ENCODE measurements around the gene APOH.
"Not testable (repeated sequence)": the region's sequence is repeated elsewhere in the genome, so short reads cannot be mapped to it uniquely, and the experiment has no call there.

Gene APOH

DNA sequence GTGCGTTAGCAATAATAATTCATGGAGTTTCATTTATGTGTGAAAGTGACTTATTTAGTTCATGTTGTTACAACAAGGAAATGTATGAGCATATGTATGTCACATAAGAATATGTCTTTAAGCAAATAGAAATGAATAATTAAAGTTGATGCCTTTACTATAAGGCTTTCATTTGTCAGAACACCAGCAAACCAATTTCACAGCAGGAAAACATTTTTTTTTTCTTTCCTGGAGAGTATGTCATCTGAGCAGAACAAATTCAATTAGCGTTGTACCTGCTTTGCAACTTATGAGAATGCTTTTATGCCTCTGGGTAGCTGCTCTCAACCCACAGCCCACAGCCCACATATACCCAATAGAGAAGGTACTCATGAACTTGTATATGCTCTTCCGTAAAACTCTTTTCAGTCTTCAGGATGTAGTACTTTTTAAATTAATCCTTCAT is 26.3 kb upstream of the APOH start:
- TF ChIP-seq, protein P1, sequence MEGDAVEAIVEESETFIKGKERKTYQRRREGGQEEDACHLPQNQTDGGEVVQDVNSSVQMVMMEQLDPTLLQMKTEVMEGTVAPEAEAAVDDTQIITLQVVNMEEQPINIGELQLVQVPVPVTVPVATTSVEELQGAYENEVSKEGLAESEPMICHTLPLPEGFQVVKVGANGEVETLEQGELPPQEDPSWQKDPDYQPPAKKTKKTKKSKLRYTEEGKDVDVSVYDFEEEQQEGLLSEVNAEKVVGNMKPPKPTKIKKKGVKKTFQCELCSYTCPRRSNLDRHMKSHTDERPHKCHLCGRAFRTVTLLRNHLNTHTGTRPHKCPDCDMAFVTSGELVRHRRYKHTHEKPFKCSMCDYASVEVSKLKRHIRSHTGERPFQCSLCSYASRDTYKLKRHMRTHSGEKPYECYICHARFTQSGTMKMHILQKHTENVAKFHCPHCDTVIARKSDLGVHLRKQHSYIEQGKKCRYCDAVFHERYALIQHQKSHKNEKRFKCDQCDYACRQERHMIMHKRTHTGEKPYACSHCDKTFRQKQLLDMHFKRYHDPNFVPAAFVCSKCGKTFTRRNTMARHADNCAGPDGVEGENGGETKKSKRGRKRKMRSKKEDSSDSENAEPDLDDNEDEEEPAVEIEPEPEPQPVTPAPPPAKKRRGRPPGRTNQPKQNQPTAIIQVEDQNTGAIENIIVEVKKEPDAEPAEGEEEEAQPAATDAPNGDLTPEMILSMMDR (conservative IDR thresholded peaks at IDR 0.05; ENCODE audit: low read depth, low read length): no peak
- no peak overlapping the region for H3K4me3 ChIP-seq (ENCODE audit: low read length)
- no peak for DNase-seq (ENCODE audit: low read depth)

- H3K4me3 ChIP-seq (ENCODE audit: low read length): no peak overlapping the region
- DNase-seq (ENCODE audit: low read depth): peak; percentile 28
- TF ChIP-seq, protein P1 (conservative IDR thresholded peaks at IDR 0.05; ENCODE audit: low read depth, low read length): peak; percentile 77
Measured at GRCh38 chr17:66255112-66255511, 25.9 kb upstream of the APOH start.

GRCh38 chr17:66253458-66253857 is 24.2 kb upstream of the APOH start:
- not testable (repeated sequence) for H3K4me3 ChIP-seq (ENCODE audit: low read length); DNase-seq (ENCODE audit: low read depth)

- TF ChIP-seq, protein P1 (conservative IDR thresholded peaks at IDR 0.05; ENCODE audit: low read depth, low read length): no peak
- no peak for DNase-seq (ENCODE audit: low read depth)
- no peak overlapping the region for H3K4me3 ChIP-seq (ENCODE audit: low read length)
Measured at GRCh38 chr17:66250686-66251085, 21.5 kb upstream of the APOH start.

DNA sequence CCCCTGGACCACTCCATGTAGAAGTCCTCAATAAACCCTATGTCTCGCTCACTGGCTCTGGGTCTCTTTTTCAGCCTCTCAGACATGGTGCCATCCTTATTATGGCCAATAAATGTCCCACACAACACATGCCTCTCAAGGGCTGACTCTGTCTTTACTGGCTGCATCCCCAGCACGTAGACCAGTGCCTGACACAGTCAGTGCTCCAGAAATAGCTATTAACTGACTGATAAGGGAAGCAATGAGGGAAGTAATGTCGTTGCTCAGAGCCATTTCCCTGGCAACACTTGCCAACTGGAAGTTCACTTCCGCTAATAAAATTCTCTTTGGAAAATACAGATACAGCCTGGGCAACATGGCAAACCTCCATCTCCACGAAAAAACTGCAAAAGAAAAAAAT is 19.1 kb upstream of the APOH start:
- TF ChIP-seq, protein P1 (conservative IDR thresholded peaks at IDR 0.05; ENCODE audit: low read depth, low read length): no peak
- H3K4me3 ChIP-seq (ENCODE audit: low read length): no peak overlapping the region
- DNase-seq (ENCODE audit: low read depth): no peak

GRCh38 chr17:66241839-66242238 is 12.6 kb upstream of the APOH start:
- H3K4me3 ChIP-seq (ENCODE audit: low read length): no peak overlapping the region
- DNase-seq (ENCODE audit: low read depth): no peak
- TF ChIP-seq, protein P1 (conservative IDR thresholded peaks at IDR 0.05; ENCODE audit: low read depth, low read length): no peak

GRCh38 chr17:66240630-66241029 is 11.4 kb upstream of the APOH start:
- H3K4me3 ChIP-seq (ENCODE audit: low read length): no peak overlapping the region
- TF ChIP-seq, protein P1 (conservative IDR thresholded peaks at IDR 0.05; ENCODE audit: low read depth, low read length): no peak
- DNase-seq (ENCODE audit: low read depth): no peak

GRCh38 chr17:66240013-66240412 is 10.8 kb upstream of the APOH start:
- H3K4me3 ChIP-seq (ENCODE audit: low read length): no peak overlapping the region
- TF ChIP-seq, protein P1 (conservative IDR thresholded peaks at IDR 0.05; ENCODE audit: low read depth, low read length): no peak

More at GRCh38 chr17:66240013-66240412, 10.8 kb upstream of the APOH start:
- DNase-seq (ENCODE audit: low read depth): no peak

Measured in retinal pigment epithelial cell (primary cell).